Neural crest cell (in vitro differentiated cells): ENCODE results near the gene GPR135. TPM values are rescaled to one million over a fixed set of nuclear protein-coding genes. Genes with fewer than 3 reads are reported as not detected.

Source experiments
- DNase-seq: peaks from one replicate; pipeline ENCODE4 v3.0.0; 2021; ENCODE audit warnings: low read depth, mixed read lengths, low spot score
- H3K27ac Mint-ChIP-seq: one replicate; pipeline ENCODE4 v1.8.0; 2021; ENCODE audit warnings: mild to moderate bottlenecking, mixed read lengths; ENCODE audit not compliant: unreplicated experiment
- H3K27me3 Mint-ChIP-seq: 2 replicates; pipeline ENCODE4 v1.8.0; 2021; ENCODE audit warnings: low read depth, mild to moderate bottlenecking, mixed read lengths
- H3K36me3 Mint-ChIP-seq: 2 replicates; pipeline ENCODE4 v1.8.0; 2021; ENCODE audit warnings: low read depth, mild to moderate bottlenecking, mixed read lengths
- H3K4me1 Mint-ChIP-seq: 2 replicates; pipeline ENCODE4 v1.8.0; 2021; ENCODE audit warnings: mixed read lengths
- H3K4me3 Mint-ChIP-seq: one replicate; pipeline ENCODE4 v1.8.0; 2021; ENCODE audit warnings: mild to moderate bottlenecking, mixed read lengths
- H3K9me3 Mint-ChIP-seq: 2 replicates; pipeline ENCODE4 v1.8.0; 2021; ENCODE audit warnings: mixed read lengths
- total RNA-seq: library from RNA; stranded (reverse); gene quantifications from 2 replicates; pipeline ENCODE4 v1.2.1, GENCODE V29; 2021
- TF ChIP-seq, protein P1 (sequence below): fragments of 200-600 bp; sonication (generic); conservative IDR thresholded peaks from 2 replicates; pipeline ENCODE4 v1.5.0; 2021; ENCODE audit warnings: antibody characterized with exemption, mild to moderate bottlenecking

Gene GPR135
- total RNA-seq, 1 donor from 2014 or later: 3.5 TPM

GRCh38 chr14:59492384-59492783 lies 27.2 kb upstream of the GPR135 start:
- H3K4me1 Mint-ChIP-seq: peaks cover 6% of the 10 kb centered on the region
- H3K36me3 Mint-ChIP-seq: peaks cover 21% of the 10 kb centered on the region
- TF ChIP-seq, protein P1, sequence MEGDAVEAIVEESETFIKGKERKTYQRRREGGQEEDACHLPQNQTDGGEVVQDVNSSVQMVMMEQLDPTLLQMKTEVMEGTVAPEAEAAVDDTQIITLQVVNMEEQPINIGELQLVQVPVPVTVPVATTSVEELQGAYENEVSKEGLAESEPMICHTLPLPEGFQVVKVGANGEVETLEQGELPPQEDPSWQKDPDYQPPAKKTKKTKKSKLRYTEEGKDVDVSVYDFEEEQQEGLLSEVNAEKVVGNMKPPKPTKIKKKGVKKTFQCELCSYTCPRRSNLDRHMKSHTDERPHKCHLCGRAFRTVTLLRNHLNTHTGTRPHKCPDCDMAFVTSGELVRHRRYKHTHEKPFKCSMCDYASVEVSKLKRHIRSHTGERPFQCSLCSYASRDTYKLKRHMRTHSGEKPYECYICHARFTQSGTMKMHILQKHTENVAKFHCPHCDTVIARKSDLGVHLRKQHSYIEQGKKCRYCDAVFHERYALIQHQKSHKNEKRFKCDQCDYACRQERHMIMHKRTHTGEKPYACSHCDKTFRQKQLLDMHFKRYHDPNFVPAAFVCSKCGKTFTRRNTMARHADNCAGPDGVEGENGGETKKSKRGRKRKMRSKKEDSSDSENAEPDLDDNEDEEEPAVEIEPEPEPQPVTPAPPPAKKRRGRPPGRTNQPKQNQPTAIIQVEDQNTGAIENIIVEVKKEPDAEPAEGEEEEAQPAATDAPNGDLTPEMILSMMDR: no peak
- no peak overlapping the region for H3K4me3 Mint-ChIP-seq
- H3K27ac Mint-ChIP-seq: no peak overlapping the region
- no peak for DNase-seq
- no peaks in the 10 kb centered on the region for H3K9me3 Mint-ChIP-seq
- H3K27me3 Mint-ChIP-seq: no peaks in the 10 kb centered on the region

- Mint-ChIP-seq H3K27me3 (no peaks in the 10 kb centered on the region), H3K4me1 (peaks cover 14% of the 10 kb centered on the region), H3K36me3 (peaks cover 21% of the 10 kb centered on the region), H3K4me3 (no peak overlapping the region), H3K9me3 (no peaks in the 10 kb centered on the region), H3K27ac (no peak overlapping the region)
- TF ChIP-seq, protein P1: no peak
- DNase-seq: no peak
Observed at GRCh38 chr14:59490756-59491155, 25.6 kb upstream of the GPR135 start.

- TF ChIP-seq, protein P1: no peak
- Mint-ChIP-seq H3K27ac (peak overlapping the region; percentile 99), H3K36me3 (peaks cover 4% of the 10 kb centered on the region), H3K27me3 (no peaks in the 10 kb centered on the region), H3K9me3 (no peaks in the 10 kb centered on the region), H3K4me3 (peak overlapping the region; percentile 98), H3K4me1 (peaks cover 50% of the 10 kb centered on the region)
- no peak for DNase-seq
Observed at GRCh38 chr14:59484639-59485175, 19.5 kb upstream of the GPR135 start.

DNA sequence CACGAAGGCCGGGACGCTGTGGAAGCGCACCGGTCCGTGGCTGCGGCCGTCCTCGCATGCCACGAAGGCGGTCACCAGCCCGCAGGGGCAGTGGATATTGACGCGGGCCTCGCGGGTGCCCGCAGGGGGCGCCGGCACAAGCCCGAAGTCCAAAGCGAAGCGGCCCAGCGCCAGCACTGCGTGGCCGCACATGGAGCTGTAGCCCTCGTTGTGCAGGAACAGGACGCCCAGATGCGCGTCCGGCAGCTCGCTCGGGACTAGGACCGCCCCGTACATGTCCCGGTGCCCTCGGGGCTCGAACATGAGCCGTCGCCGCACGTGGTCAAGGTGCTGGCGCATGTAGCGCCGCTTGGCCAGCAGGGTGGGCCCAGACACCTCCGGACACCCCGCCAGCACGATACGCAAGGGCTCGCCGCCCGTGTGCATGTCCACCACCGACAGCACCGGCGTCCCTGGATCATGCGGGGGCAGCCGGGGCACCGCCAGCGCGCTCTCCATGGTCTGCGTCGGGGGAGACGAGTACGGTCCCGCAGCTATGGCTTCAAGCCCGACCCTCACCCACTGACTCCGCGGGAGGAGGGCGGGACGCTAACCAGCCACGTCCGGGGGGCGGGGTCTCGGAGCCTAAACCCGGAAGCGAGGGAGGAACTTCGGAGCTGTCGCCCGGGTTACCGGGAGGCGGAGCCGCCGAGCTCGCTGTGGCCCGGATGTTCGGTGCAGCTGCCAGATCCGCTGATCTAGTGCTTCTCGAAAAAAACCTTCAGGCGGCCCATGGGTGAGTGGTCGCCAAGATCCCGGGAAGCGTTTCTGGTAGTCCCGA lies 18.8 kb upstream of the GPR135 start, which contains the start of the genes JKAMP and L3HYPDH:
Gene JKAMP (plus strand): TSS at position 699 of the 820 bp plus-strand sequence. CDS start 73 bp downstream, at position 772.
Gene L3HYPDH (minus strand): TSS at position 590 of the 820 bp plus-strand sequence. CDS start 92 bp downstream, at position 498.
- DNase-seq: peak; percentile 97
- H3K4me1 Mint-ChIP-seq: peaks cover 50% of the 10 kb centered on the region
- TF ChIP-seq, protein P1: peak; percentile 74
- H3K27ac Mint-ChIP-seq: peak within 1 kb of the TSS; percentile 99
- no peaks in the 10 kb centered on the region for H3K9me3 Mint-ChIP-seq
- H3K36me3 Mint-ChIP-seq: peaks cover 4% of the 10 kb centered on the region
- H3K4me3 Mint-ChIP-seq: peak within 1 kb of the TSS; percentile 98
- H3K27me3 Mint-ChIP-seq: no peaks in the 10 kb centered on the region

- Mint-ChIP-seq H3K4me3 (peak overlapping the region; percentile 98), H3K36me3 (peaks cover under 1% of the 10 kb centered on the region), H3K9me3 (no peaks in the 10 kb centered on the region), H3K4me1 (peaks cover 46% of the 10 kb centered on the region), H3K27ac (peak overlapping the region; percentile 78), H3K27me3 (no peaks in the 10 kb centered on the region)
- TF ChIP-seq, protein P1: no peak
- no peak for DNase-seq
Observed at GRCh38 chr14:59483363-59483762, 18.2 kb upstream of the GPR135 start.
